ENCODE data around the gene ZNF507. TPM values are rescaled to one million over a fixed set of nuclear protein-coding genes. Genes with fewer than 3 reads are reported as not detected.

The ZNF507 gene
- total and polyA plus RNA-seq, 5 donors = 3.6 to 19.5 (median 15.0) TPM

DNA sequence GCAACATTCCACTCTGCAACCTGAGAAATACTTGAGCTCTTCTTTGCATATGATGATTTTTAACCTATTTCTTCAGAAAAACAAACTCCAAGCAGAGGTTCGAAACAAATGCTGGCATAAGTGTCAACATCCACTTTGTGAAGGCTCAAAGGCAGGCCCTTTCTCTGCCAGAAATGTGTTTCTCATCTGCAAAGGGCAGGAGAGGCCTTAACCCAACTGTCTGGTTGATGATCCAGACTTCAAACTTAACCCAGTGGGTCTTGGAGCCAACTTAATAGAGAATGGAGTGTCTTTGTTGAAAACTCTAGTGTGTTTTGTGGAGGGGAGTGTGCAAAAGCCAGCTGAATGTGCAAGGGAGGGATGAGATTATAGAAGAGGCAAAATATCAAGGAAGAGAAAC, 28.3 kb upstream of the ZNF507 start:
- ATAC-seq (no peak), DNase-seq (no peak)
- Histone ChIP-seq H3K9me3 (ENCODE audit: control insufficient read depth, low read length) (no peaks in the 10 kb centered on the region), H3K27ac (ENCODE audit: low read length) (no peak overlapping the region), H3K27me3 (ENCODE audit: control insufficient read depth, insufficient read depth) (no peaks in the 10 kb centered on the region), H3K4me1 (ENCODE audit: control insufficient read depth, insufficient read depth, low read length) (no peaks in the 10 kb centered on the region), H3K4me3 (ENCODE audit: low read length) (no peak overlapping the region)
- intact Hi-C loops (cut with DNase I) = no loop called here
- WGBS = 39% methylated on average over 1 of the region's 1 CpG

DNA sequence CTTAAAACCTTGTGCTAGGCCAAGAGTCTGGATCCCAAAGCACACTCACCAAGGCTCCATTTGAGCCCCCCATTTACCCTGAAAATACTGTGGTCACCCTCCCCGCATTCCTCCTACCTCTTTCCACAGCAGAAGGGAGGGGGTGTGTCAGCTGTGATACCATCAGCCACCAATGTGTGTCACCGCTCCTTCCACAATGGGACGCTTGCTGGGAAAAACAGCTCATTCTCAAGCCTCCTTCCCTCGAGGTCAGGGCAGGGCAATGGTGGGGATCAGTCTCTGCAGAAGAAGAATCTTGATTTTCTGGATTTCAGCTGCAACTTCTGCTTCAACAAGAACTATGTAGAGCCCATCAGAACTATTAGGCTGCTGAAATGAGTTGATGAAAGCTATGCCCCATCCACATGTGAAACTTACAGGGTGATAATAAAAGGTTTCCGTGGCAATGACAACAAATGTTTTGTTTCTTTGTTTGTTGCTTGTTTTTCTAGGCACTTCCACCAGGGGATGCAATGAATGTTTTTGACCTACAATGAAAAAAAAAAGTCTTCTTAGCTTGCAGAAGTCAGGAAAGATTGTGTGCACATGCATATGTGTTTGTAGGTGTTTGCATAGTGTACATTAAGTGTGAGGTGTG, 26.4 kb upstream of the ZNF507 start:
- peak in 1 of 2 donors; percentile 35 for ATAC-seq
- WGBS = 27% methylated on average over 5 of the region's 5 CpGs
- Histone ChIP-seq H3K4me3 (ENCODE audit: low read length) (no peak overlapping the region), H3K4me1 (ENCODE audit: control insufficient read depth, insufficient read depth, low read length) (no peaks in the 10 kb centered on the region), H3K27ac (ENCODE audit: low read length) (no peak overlapping the region), H3K27me3 (ENCODE audit: control insufficient read depth, insufficient read depth) (no peaks in the 10 kb centered on the region), H3K9me3 (ENCODE audit: control insufficient read depth, low read length) (no peaks in the 10 kb centered on the region)
- intact Hi-C loops (cut with DNase I) = no loop called here
- no peak for DNase-seq

DNA sequence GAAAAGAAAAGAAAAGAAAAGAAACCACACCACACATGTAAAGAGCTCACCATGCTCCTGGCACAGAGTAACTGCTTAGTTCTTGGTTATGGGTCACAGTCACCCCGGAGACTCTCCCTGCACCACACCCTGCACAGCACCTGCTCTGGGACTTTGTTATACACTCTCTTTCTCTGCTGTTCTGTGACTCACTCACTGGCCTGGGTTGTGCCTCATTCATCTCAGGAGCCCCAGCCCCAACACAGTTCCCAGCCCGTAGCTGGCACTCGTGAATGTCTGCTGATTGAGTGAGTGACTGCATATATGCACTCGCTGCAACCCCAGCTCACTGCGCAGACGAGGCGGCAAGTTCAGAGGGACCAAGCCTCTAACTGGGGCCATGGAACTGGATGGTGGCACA, 22.9 kb upstream of the ZNF507 start:
- H3K4me1 ChIP-seq (ENCODE audit: control insufficient read depth, insufficient read depth, low read length) = no peaks in the 10 kb centered on the region
- H3K27me3 ChIP-seq (ENCODE audit: control insufficient read depth, insufficient read depth) = no peaks in the 10 kb centered on the region
- 82% methylated on average over 7 of the region's 7 CpGs for WGBS
- H3K27ac ChIP-seq (ENCODE audit: low read length) = no peak overlapping the region
- H3K4me3 ChIP-seq (ENCODE audit: low read length) = no peak overlapping the region
- H3K9me3 ChIP-seq (ENCODE audit: control insufficient read depth, low read length) = no peaks in the 10 kb centered on the region
- ATAC-seq = no peak
- intact Hi-C loops (cut with DNase I) = no loop called here
- DNase-seq = no peak

DNA sequence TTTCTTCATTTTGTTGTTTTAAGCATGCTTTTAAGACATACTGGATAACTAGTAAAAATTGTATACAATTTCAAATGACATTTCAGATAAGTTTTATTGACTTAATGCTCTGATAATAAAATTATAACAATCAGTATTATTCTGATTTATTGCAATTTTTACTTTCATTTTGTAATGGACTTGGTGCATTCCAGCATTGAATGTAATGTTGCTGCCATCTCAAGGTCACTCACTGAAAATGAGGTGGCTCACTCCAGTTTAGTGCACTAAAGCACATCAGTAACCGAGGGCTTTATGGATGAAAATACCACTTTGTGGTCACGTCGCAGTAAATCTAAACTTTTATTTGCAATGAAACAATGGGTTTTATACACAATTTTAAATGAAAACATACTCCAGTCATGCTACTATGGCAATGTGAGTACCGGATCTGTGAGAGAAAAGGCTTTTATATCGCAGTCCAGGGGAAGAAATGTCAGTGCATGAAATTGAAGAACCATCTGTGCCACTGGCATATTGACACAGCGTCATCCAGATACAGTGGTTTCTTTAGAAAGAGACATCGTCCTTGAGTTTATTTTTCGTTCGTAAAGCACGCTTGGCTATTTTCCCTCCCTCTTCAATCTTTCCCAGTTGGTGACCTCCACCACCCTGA, 20.7 kb upstream of the ZNF507 start:
- Histone ChIP-seq H3K4me1 (ENCODE audit: control insufficient read depth, insufficient read depth, low read length) (no peaks in the 10 kb centered on the region), H3K4me3 (ENCODE audit: low read length) (no peak overlapping the region), H3K9me3 (ENCODE audit: control insufficient read depth, low read length) (no peaks in the 10 kb centered on the region), H3K27ac (ENCODE audit: low read length) (no peak overlapping the region), H3K27me3 (ENCODE audit: control insufficient read depth, insufficient read depth) (no peaks in the 10 kb centered on the region)
- DNase-seq = no peak
- no peak for ATAC-seq
- intact Hi-C loops (cut with DNase I) = no loop called here
- 72% methylated on average over 10 of the region's 10 CpGs for WGBS

DNA sequence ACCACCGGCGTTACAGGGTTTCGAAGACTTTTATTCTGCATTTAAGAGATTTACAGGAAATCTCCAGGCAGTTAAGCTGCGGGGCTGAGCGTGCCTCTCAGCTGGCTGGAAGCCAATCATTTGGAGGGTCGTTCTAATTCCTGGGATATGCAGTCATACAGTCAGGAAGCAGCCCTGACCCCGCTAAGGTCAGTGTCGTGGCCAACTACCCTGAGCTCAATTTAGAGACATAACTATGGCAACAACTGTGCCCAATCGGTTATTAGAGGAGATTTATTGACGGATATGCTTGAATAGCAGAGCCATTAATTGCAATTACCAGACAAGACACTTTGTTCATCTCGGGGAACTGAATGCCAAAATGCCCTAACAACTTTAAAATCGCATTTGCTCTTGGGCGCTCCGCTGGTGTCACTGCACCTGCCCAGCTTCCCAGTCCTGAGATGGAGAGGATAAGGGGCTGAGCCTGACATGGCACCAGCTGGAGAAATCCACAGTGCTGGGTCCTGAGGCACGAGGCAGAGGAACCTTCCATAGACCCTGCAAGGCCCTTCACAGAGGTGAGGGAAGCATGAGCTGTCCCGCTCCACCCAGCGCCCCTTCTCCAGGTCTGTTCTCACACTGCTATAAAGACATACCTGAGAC, 15.1 kb upstream of the ZNF507 start:
- no peaks in the 10 kb centered on the region for H3K27me3 ChIP-seq (ENCODE audit: control insufficient read depth, insufficient read depth)

DNA sequence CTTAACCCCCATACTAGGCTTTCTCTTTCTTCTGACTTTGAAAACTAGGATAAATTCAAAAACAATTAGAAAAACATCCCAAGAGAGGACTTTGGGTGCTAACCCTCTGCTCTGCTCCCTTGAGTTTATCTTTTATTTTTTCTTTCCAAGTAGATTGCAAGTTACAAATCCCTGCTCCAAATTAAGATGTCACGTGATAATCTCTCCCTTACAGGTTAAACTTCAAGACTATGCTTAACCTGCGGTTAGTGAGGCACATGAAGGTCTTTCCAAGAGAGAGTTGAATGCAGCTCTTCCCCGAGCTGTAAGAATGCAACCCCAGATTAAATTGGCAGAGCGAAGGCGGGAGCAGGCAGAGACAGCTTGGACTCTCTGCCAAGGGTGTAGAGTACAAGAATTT, 12.2 kb upstream of the ZNF507 start:
- intact Hi-C loops (cut with DNase I) = loop anchor here in 1 of 4 donors (5.0 kb wide), 1 partner anchor 234 kb away; no protein-coding TSS in a partner anchor
- Histone ChIP-seq H3K4me1 (ENCODE audit: control insufficient read depth, insufficient read depth, low read length) (no peaks in the 10 kb centered on the region), H3K27ac (ENCODE audit: low read length) (no peak overlapping the region), H3K4me3 (ENCODE audit: low read length) (no peak overlapping the region), H3K27me3 (ENCODE audit: control insufficient read depth, insufficient read depth) (no peaks in the 10 kb centered on the region), H3K9me3 (ENCODE audit: control insufficient read depth, low read length) (no peaks in the 10 kb centered on the region)
- no peak for ATAC-seq
- WGBS = 61% methylated on average over 5 of the region's 5 CpGs
- no peak for DNase-seq

More for the DNA sequence above, 15.1 kb upstream of the ZNF507 start:
- no peak overlapping the region for H3K27ac ChIP-seq (ENCODE audit: low read length)
- intact Hi-C loops (cut with DNase I) = loop anchor here in 1 of 4 donors (5.0 kb wide), 1 partner anchor 237 kb away; no protein-coding TSS in a partner anchor
- H3K4me3 ChIP-seq (ENCODE audit: low read length) = no peak overlapping the region
- DNase-seq (no peak), ATAC-seq (no peak)
- no peaks in the 10 kb centered on the region for H3K4me1 ChIP-seq (ENCODE audit: control insufficient read depth, insufficient read depth, low read length)
- H3K9me3 ChIP-seq (ENCODE audit: control insufficient read depth, low read length) = no peaks in the 10 kb centered on the region
- 56% methylated on average over 17 of the region's 17 CpGs for WGBS

DNA sequence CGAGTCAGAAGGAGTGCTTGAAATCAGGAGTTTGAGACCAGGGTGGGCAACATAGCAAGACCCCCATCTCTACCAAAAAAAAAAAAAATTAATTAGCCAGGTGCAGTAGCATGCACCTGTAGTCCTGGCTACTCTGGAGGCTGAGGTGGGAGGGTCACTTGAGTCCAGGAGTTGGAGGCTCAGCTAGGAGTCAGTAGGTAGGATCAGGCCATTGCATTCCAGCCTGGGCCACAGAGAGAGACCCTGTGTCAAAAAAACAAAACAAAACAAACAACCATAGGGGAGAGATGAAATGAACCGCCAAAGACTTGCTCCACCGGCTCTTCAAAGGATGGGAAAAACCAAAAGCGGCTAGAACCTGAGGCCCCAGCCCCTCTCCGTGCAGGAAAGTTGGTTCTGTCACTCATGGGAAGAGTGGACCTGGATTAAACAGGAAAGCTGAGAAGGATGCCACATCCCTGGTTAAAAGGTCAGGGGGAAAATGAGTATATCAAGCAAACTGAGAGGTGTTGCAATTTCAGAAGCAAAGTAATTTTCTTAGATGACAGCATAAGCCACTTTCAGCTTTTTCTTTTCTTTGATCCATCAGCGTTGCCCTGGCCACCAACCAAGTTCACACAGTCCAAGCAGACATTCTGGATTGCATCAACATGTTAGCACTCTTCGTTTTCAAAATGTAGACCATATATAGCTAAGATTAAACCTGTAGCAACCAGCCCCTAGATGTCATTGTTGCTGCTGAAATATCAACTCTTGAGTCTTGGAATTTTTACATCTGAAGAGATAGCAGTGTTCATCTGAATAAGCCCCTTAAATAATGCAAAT, 8.9 kb upstream of the ZNF507 start:
- WGBS = 52% methylated on average over 7 of the region's 7 CpGs
- peak overlapping the region; percentile 37 for H3K4me3 ChIP-seq (ENCODE audit: low read length)
- DNase-seq (peak; percentile 42 to 80 (median 64)), ATAC-seq (peak; percentile 37 to 69)
- H3K27ac ChIP-seq (ENCODE audit: low read length) = no peak overlapping the region
- H3K9me3 ChIP-seq (ENCODE audit: control insufficient read depth, low read length) = no peaks in the 10 kb centered on the region
- no peaks in the 10 kb centered on the region for H3K27me3 ChIP-seq (ENCODE audit: control insufficient read depth, insufficient read depth)
- intact Hi-C loops (cut with DNase I) = no loop called here
- H3K4me1 ChIP-seq (ENCODE audit: control insufficient read depth, insufficient read depth, low read length) = no peaks in the 10 kb centered on the region

DNA sequence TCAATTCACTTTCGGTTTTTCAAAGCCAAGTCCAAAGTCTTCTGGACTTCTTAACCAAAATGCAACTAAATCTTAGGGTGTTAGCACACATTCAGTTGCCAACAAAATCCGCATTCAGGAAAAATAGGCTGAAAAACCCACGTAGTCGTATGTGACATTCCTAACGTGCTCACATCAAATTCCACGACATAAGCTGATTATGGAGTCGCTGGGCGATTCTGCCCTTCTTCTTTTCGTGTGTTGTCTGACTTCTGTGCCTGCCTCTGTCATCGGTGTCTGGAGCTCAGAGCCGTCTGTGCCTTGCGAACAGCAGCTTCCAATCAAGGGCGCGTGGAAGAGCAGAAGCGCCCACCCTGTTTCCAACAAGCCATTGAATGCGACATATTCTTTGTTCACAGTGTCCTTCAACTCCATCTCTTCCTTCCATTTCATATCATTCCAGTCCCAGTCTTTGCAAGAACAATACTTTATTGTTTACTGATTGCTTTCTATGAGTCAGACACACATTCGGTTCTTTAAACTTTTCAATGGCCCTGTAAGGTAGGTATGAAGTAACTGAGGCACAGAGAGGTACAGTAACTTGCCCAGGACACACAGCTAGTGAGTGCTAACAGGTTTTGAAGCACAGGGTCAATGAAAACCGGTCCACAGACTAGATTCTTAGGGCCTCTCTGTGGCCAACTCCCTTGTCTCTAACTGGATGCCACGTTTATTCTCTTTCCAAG, 8.2 kb upstream of the ZNF507 start:
- peak in 1 of 3 donors; percentile 62 for DNase-seq
- WGBS = 49% methylated on average over 19 of the region's 19 CpGs
- intact Hi-C loops (cut with DNase I) = no loop called here
- H3K27ac ChIP-seq (ENCODE audit: low read length) = no peak overlapping the region
- no peaks in the 10 kb centered on the region for H3K27me3 ChIP-seq (ENCODE audit: control insufficient read depth, insufficient read depth)
- H3K9me3 ChIP-seq (ENCODE audit: control insufficient read depth, low read length) = no peaks in the 10 kb centered on the region
- no peaks in the 10 kb centered on the region for H3K4me1 ChIP-seq (ENCODE audit: control insufficient read depth, insufficient read depth, low read length)
- H3K4me3 ChIP-seq (ENCODE audit: low read length) = peak overlapping the region; percentile 37
- peak in 1 of 2 donors; percentile 35 for ATAC-seq

DNA sequence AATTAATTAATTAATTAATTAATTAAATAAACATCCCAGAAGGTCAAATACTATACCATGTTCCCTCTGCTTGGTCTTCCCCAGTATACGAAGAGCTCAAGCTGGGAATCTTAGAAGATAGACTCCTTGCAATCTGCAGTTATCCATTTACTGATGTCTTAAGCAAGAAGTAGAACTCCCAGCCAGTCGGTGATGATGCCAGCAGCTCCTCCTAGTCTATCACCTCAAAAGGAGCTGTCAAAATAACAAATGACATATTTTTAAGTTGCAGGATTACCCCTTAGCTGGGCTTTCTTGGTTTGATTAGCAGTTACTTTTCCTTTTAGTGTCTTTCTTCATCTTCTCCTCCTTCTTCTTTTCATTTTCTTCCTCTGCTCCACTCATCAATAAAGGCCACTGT, 6.0 kb upstream of the ZNF507 start:
- no peak for DNase-seq
- H3K4me3 ChIP-seq (ENCODE audit: low read length) = no peak overlapping the region
- H3K4me1 ChIP-seq (ENCODE audit: control insufficient read depth, insufficient read depth, low read length) = no peaks in the 10 kb centered on the region
- WGBS = 87% methylated on average over 2 of the region's 2 CpGs
- intact Hi-C loops (cut with DNase I) = no loop called here
- ATAC-seq = no peak
- H3K27me3 ChIP-seq (ENCODE audit: control insufficient read depth, insufficient read depth) = no peaks in the 10 kb centered on the region
- no peak overlapping the region for H3K27ac ChIP-seq (ENCODE audit: low read length)
- H3K9me3 ChIP-seq (ENCODE audit: control insufficient read depth, low read length) = no peaks in the 10 kb centered on the region

Data from right cardiac atrium (tissue), 5 donors.